ENCODE data around the gene EIF1AY. TPM values are rescaled to one million over a fixed set of nuclear protein-coding genes. Genes with fewer than 3 reads are reported as not detected.

The EIF1AY gene
- total RNA-seq, 1 donor from 2014 or later = not detected

GRCh38 chrY:20559873-20560512, 15.6 kb upstream of the EIF1AY start:
- no peak for TF ChIP-seq CTCF (IDR thresholded peaks at IDR 0.05)
- H3K36me3 ChIP-seq = no peaks in the 10 kb centered on the region
- no peaks in the 10 kb centered on the region for H3K4me1 ChIP-seq
- H3K27me3 ChIP-seq = no peaks in the 10 kb centered on the region
- intact Hi-C loops (cut with DNase I) = no loop called here
- no peaks in the 10 kb centered on the region for H3K9me3 ChIP-seq
- no peak overlapping the region for H3K4me3 ChIP-seq
- DNase-seq (ENCODE audit: low spot score in 2 of 2) = no peak
- H3K27ac ChIP-seq = no peak overlapping the region

- H3K27me3 ChIP-seq = no peaks in the 10 kb centered on the region
- H3K4me3 ChIP-seq = no peak overlapping the region
- DNase-seq (ENCODE audit: low spot score in 2 of 2) = no peak
- H3K36me3 ChIP-seq = no peaks in the 10 kb centered on the region
- H3K4me1 ChIP-seq = no peaks in the 10 kb centered on the region
- TF ChIP-seq CTCF (IDR thresholded peaks at IDR 0.05) = no peak
- intact Hi-C loops (cut with DNase I) = no loop called here
- H3K9me3 ChIP-seq = no peaks in the 10 kb centered on the region
- no peak overlapping the region for H3K27ac ChIP-seq
These were observed 4.3 kb upstream of the EIF1AY start for GRCh38 chrY:20571306-20571705.

GRCh38 chrY:20576506-20576905, 930 bp downstream of the EIF1AY start:
- no peak overlapping the region for H3K4me3 ChIP-seq
- H3K27ac ChIP-seq = no peak overlapping the region

GRCh38 chrY:20578206-20578605, 2.6 kb downstream of the EIF1AY start:
- H3K4me3 ChIP-seq = no peak overlapping the region
- no peaks in the 10 kb centered on the region for H3K27me3 ChIP-seq
- H3K9me3 ChIP-seq = no peaks in the 10 kb centered on the region
- H3K4me1 ChIP-seq = no peaks in the 10 kb centered on the region
- DNase-seq (ENCODE audit: low spot score in 2 of 2) = no peak
- intact Hi-C loops (cut with DNase I) = no loop called here
- no peak for TF ChIP-seq CTCF (IDR thresholded peaks at IDR 0.05)
- no peaks in the 10 kb centered on the region for H3K36me3 ChIP-seq
- no peak overlapping the region for H3K27ac ChIP-seq

More at GRCh38 chrY:20576506-20576905, 930 bp downstream of the EIF1AY start:
- intact Hi-C loops (cut with DNase I) = no loop called here
- no peaks in the 10 kb centered on the region for H3K36me3 ChIP-seq
- TF ChIP-seq CTCF (IDR thresholded peaks at IDR 0.05) = no peak
- no peak for DNase-seq (ENCODE audit: low spot score in 2 of 2)
- no peaks in the 10 kb centered on the region for H3K9me3 ChIP-seq
- no peaks in the 10 kb centered on the region for H3K27me3 ChIP-seq
- H3K4me1 ChIP-seq = no peaks in the 10 kb centered on the region

GRCh38 chrY:20581687-20582086, 6.1 kb downstream of the EIF1AY start:
- no peak overlapping the region for H3K4me3 ChIP-seq
- no peak for DNase-seq (ENCODE audit: low spot score in 2 of 2)
- H3K27me3 ChIP-seq = no peaks in the 10 kb centered on the region
- TF ChIP-seq CTCF (IDR thresholded peaks at IDR 0.05) = no peak
- no peaks in the 10 kb centered on the region for H3K9me3 ChIP-seq
- H3K36me3 ChIP-seq = no peaks in the 10 kb centered on the region
- intact Hi-C loops (cut with DNase I) = no loop called here
- no peaks in the 10 kb centered on the region for H3K4me1 ChIP-seq
- H3K27ac ChIP-seq = no peak overlapping the region

- no peaks in the 10 kb centered on the region for H3K36me3 ChIP-seq
- no peaks in the 10 kb centered on the region for H3K4me1 ChIP-seq
- H3K27me3 ChIP-seq = no peaks in the 10 kb centered on the region
- H3K27ac ChIP-seq = no peak overlapping the region
- intact Hi-C loops (cut with DNase I) = no loop called here
- no peak for DNase-seq (ENCODE audit: low spot score in 2 of 2)
- no peak overlapping the region for H3K4me3 ChIP-seq
- TF ChIP-seq CTCF (IDR thresholded peaks at IDR 0.05) = no peak
- H3K9me3 ChIP-seq = no peaks in the 10 kb centered on the region
These were observed 10.6 kb downstream of the EIF1AY start for GRCh38 chrY:20586161-20586560.

Data from ascending aorta (tissue), 2 donors.